ENCODE data around the gene PCDHGA3. TPM values are rescaled to one million over a fixed set of nuclear protein-coding genes. Genes with fewer than 3 reads are reported as not detected.

PCDHGA3 gene
- total and polyA plus RNA-seq, 2 experiments from 2014 or later, result 0.63 to 0.90 TPM

DNA sequence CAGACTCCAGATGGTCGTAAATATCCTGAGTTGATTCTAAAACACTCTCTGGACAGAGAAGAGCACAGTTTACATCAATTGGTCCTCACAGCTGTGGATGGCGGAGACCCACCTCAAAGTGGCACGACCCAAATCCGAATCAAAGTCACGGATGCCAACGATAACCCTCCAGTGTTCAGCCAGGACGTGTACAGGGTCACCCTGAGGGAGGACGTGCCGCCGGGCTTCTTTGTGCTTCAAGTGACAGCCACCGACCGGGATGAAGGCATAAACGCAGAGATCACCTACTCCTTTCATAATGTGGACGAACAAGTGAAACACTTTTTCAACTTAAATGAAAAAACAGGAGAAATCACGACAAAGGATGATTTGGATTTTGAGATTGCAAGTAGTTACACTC lies 17.1 kb downstream of the PCDHGA3 start (continued):
- TF ChIP-seq ZNF462 (CRISPR knock-in tag; IDR thresholded peaks at IDR 0.05) (no peak), POLR2AphosphoS5 (IDR thresholded peaks at IDR 0.05; ENCODE audit: low read depth) (no peak), STAT1 (IDR thresholded peaks at IDR 0.05; ENCODE audit: unreplicated experiment) (no peak), ZNF114 (CRISPR knock-in tag; IDR thresholded peaks at IDR 0.05) (no peak), EZH2 (IDR thresholded peaks at IDR 0.05; ENCODE audit: low read depth, unreplicated experiment) (no peak), ZNF331 (CRISPR knock-in tag; IDR thresholded peaks at IDR 0.05; ENCODE audit: low read depth) (no peak)
- TF ChIP-seq, protein P1, sequence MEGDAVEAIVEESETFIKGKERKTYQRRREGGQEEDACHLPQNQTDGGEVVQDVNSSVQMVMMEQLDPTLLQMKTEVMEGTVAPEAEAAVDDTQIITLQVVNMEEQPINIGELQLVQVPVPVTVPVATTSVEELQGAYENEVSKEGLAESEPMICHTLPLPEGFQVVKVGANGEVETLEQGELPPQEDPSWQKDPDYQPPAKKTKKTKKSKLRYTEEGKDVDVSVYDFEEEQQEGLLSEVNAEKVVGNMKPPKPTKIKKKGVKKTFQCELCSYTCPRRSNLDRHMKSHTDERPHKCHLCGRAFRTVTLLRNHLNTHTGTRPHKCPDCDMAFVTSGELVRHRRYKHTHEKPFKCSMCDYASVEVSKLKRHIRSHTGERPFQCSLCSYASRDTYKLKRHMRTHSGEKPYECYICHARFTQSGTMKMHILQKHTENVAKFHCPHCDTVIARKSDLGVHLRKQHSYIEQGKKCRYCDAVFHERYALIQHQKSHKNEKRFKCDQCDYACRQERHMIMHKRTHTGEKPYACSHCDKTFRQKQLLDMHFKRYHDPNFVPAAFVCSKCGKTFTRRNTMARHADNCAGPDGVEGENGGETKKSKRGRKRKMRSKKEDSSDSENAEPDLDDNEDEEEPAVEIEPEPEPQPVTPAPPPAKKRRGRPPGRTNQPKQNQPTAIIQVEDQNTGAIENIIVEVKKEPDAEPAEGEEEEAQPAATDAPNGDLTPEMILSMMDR (conservative IDR thresholded peaks at IDR 0.05; ENCODE audit: low read depth in 2 of 2), result no peak

GRCh38 chr5:141362719-141363118 lies 19.1 kb downstream of the PCDHGA3 start:
- Histone ChIP-seq H3K27ac (ENCODE audit: low read depth) (no peak overlapping the region), H3K4me2 (peak overlapping the region; percentile 42), H3F3A (replicated peaks; ENCODE audit: low read depth) (0 out of 2 replicates have a peak, but pooled peaks cover 3% of the 10 kb centered on the region), H3K9me2 (ENCODE audit: insufficient read depth) (no peaks in the 10 kb centered on the region), H4K20me1 (replicated peaks; ENCODE audit: insufficient read depth) (no peaks in the 10 kb centered on the region), H2AFZ (no peak overlapping the region), H3K4me3 (peak overlapping the region; percentile 15), H3K36me3 (ENCODE audit: insufficient read depth) (peaks cover 4% of the 10 kb centered on the region; the same call in 1 of the 2 replicates), H3K27me3 (ENCODE audit: insufficient read depth) (no peaks in the 10 kb centered on the region), H3K79me2 (replicated peaks; ENCODE audit: insufficient read depth) (no peaks in the 10 kb centered on the region), H3K4me1 (ENCODE audit: insufficient read depth) (peaks cover 17% of the 10 kb centered on the region; the same call in 1 of the 2 replicates)
- DNase-seq (ENCODE audit: low spot score) (no peak), ATAC-seq (no peak)
- Mint-ChIP-seq H3K27me3 (ENCODE audit: insufficient read depth, low read depth, poor library complexity) (peaks cover 14% of the 10 kb centered on the region), H3K9me3 (peaks cover 71% of the 10 kb centered on the region), H3K27ac (peak overlapping the region; percentile 5; the same call in 1 of the 2 replicates), H3K36me3 (ENCODE audit: low read depth) (peaks cover 64% of the 10 kb centered on the region), H3K4me1 (peaks cover 14% of the 10 kb centered on the region), H3K4me3 (no peak overlapping the region; the same call in 2 of the 3 replicates)
- no peak for TF ChIP-seq ZNF462 (CRISPR knock-in tag; IDR thresholded peaks at IDR 0.05)
- no peak for TF ChIP-seq EZH2 (IDR thresholded peaks at IDR 0.05; ENCODE audit: low read depth, unreplicated experiment)
- TF ChIP-seq NANOG (IDR thresholded peaks at IDR 0.05; ENCODE audit: borderline replicate concordance), result peak; percentile 52; the same call in 1 of the 2 replicates
- TF ChIP-seq ZNF331 (CRISPR knock-in tag; IDR thresholded peaks at IDR 0.05; ENCODE audit: low read depth), result no peak

Measured in GM23338 (cell line).